Mucosa of descending colon (tissue), 3 donors: ENCODE data around the gene ZNF618. TPM values are rescaled to one million over a fixed set of nuclear protein-coding genes. Genes with fewer than 3 reads are reported as not detected.

Experiments
- ATAC-seq: fragments of 200-7000 bp; cut with Tn5 transposase; one replicate; pipeline ENCODE4 v1.9.1; 2020; ENCODE audit warnings: mild to moderate bottlenecking, moderate library complexity
- DNase-seq, 3 donors: peaks; one replicate each; pipeline ENCODE4 v3.0.0-alpha.2; 2020
- H3K36me3 ChIP-seq: fragments of 200-600 bp; one replicate; pipeline ENCODE4 v1.8.0; 2021; ENCODE audit warnings: low read depth, mild to moderate bottlenecking
- H3K4me1 ChIP-seq: fragments of 200-600 bp; one replicate; pipeline ENCODE4 v1.8.0; 2021; ENCODE audit warnings: low read depth, mild to moderate bottlenecking
- H3K4me3 ChIP-seq: fragments of 200-600 bp; one replicate; pipeline ENCODE4 v1.8.0; 2021; ENCODE audit warnings: mild to moderate bottlenecking
- H3K9me3 ChIP-seq: fragments of 200-600 bp; one replicate; pipeline ENCODE4 v1.8.0; 2021; ENCODE audit warnings: mild to moderate bottlenecking
- CTCF ChIP-seq: fragments of 200-600 bp; IDR thresholded peaks from one replicate; pipeline ENCODE4 v1.8.0; 2022; ENCODE audit warnings: antibody characterized with exemption, mild to moderate bottlenecking
- intact Hi-C, 2 donors: fragments of 100-400 bp; cut with DNase I in 1 of 2; cut with micrococcal nuclease in 1 of 2; formaldehyde crosslinking; loops; one replicate each; pipeline versions ENCODE4 v1.11.0 to v1.11.1; 2022; cut with DNase I, micrococcal nuclease
- total RNA-seq, 3 donors: library from RNA; stranded (reverse); fragmentation: NEBNext Ultra II Directional in 2 of 3; extraction: Animal tissue kit (Norgen Biotek cat#: 25700) in 2 of 3; gene quantifications; one replicate each; pipeline versions ENCODE4 v1.2.1 to v1.2.4, GENCODE V29; 2021 to 2023
- donor health status: DM: no; HTN: no; CAD: no; lungs with moderate emphysema.
- donor health status: DM: no; HTN: no; CAD: no.
- donor health status: DM: no; HTN: yes; CAD: no.

The ZNF618 gene
- total RNA-seq, 3 donors from 2014 or later: 2.7 to 6.2 (median 3.7) TPM

- ATAC-seq (peak; percentile 89), DNase-seq (peak in 1 of 3 donors; percentile 42)
- Histone ChIP-seq H3K36me3 (no peaks in the 10 kb centered on the region), H3K9me3 (no peaks in the 10 kb centered on the region), H3K4me3 (no peak overlapping the region), H3K4me1 (no peaks in the 10 kb centered on the region)
- intact Hi-C loops: no loop called here
- TF ChIP-seq CTCF: no peak
Measured at GRCh38 chr9:113915817-113916434, 39.8 kb downstream of the ZNF618 start.

- DNase-seq (no peak), ATAC-seq (no peak)
- H3K36me3 ChIP-seq: no peaks in the 10 kb centered on the region
- no peak overlapping the region for H3K4me3 ChIP-seq
- intact Hi-C loops: no loop called here
- no peaks in the 10 kb centered on the region for H3K9me3 ChIP-seq
- H3K4me1 ChIP-seq: no peaks in the 10 kb centered on the region
- TF ChIP-seq CTCF: no peak
Measured at GRCh38 chr9:113916931-113917330, 40.8 kb downstream of the ZNF618 start.

DNA sequence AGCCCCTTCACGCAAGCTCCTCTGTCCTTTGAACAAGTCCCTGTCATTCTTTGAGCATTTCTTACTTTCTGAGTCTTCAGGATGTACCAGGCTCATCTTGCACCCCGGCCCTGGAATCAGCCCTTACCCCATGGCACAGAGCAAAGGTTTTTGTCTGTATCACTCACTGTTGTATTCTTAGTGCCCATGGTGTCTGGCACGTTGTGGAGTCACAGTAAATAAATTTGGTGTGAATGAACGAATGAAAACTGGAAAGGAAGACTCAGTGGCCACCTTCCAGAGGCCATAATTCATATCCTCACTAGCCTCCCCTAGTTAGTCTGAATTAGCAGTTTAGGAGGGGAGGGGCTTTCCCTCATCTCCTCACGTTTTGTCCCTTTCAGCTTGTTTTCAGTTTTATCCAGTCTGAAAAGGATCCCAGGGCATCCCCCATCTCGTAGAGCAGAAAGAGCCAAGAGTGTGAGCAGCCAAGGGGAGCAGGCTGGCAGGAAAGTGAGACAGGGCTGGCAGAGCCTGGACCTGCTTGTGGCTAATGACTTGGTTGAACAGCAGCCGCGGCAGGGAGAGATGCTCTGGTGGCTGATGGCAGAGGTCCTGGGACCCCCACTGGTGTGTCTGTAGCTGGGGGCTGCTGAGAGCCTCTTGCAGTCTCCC, 42.7 kb downstream of the ZNF618 start:
- Histone ChIP-seq H3K4me1 (no peaks in the 10 kb centered on the region), H3K36me3 (no peaks in the 10 kb centered on the region), H3K4me3 (no peak overlapping the region), H3K9me3 (peaks cover 3% of the 10 kb centered on the region)
- DNase-seq (no peak), ATAC-seq (no peak)
- no peak for TF ChIP-seq CTCF
- intact Hi-C loops: no loop called here

DNA sequence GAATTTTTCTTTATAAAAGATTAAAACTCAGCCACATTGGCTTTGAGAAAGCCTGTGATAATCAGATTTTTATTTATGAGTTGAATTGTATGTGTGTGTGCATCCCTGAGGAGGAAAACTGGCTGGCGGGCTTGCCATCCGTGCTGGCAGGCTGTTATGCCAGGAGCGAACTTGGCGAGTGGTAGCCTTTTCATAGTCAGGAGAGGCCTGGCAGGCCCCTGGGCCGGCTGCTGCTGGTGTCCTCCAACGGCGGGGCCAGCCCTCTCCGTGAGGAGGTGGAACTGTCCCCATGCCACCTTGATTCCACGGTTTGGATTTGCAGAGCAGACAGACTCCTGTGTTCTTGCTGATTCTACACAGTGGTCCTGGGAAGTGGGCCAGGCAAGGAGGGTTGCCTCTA, 43.3 kb downstream of the ZNF618 start:
- Histone ChIP-seq H3K36me3 (no peaks in the 10 kb centered on the region), H3K4me1 (no peaks in the 10 kb centered on the region), H3K9me3 (peaks cover 3% of the 10 kb centered on the region), H3K4me3 (no peak overlapping the region)
- DNase-seq (no peak), ATAC-seq (no peak)
- intact Hi-C loops: no loop called here
- TF ChIP-seq CTCF: no peak

- ATAC-seq: no peak
- H3K9me3 ChIP-seq: peaks cover 3% of the 10 kb centered on the region
- no peak overlapping the region for H3K4me3 ChIP-seq
- intact Hi-C loops: no loop called here
- H3K36me3 ChIP-seq: no peaks in the 10 kb centered on the region
- no peak for TF ChIP-seq CTCF
- DNase-seq: no peak
- H3K4me1 ChIP-seq: no peaks in the 10 kb centered on the region
Measured at GRCh38 chr9:113919871-113920270, 43.8 kb downstream of the ZNF618 start.
